Measurements from ENCODE around the gene ARHGEF10L.

GRCh38 chr1:17662786-17663185 is 123.3 kb downstream of the ARHGEF10L start:
- no peak for TF ChIP-seq EZH2phosphoT487 (IDR thresholded peaks at IDR 0.05; ENCODE audit: borderline replicate concordance, low read length)
- TF ChIP-seq, protein P1, sequence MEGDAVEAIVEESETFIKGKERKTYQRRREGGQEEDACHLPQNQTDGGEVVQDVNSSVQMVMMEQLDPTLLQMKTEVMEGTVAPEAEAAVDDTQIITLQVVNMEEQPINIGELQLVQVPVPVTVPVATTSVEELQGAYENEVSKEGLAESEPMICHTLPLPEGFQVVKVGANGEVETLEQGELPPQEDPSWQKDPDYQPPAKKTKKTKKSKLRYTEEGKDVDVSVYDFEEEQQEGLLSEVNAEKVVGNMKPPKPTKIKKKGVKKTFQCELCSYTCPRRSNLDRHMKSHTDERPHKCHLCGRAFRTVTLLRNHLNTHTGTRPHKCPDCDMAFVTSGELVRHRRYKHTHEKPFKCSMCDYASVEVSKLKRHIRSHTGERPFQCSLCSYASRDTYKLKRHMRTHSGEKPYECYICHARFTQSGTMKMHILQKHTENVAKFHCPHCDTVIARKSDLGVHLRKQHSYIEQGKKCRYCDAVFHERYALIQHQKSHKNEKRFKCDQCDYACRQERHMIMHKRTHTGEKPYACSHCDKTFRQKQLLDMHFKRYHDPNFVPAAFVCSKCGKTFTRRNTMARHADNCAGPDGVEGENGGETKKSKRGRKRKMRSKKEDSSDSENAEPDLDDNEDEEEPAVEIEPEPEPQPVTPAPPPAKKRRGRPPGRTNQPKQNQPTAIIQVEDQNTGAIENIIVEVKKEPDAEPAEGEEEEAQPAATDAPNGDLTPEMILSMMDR (conservative IDR thresholded peaks at IDR 0.05; ENCODE audit: low read depth, low read length): no peak
- no peak for TF ChIP-seq EZH2 (IDR thresholded peaks at IDR 0.05; ENCODE audit: low read length, unreplicated experiment)

Measured in PC-3 (cell line).